Endothelial cell (in vitro differentiated cells): Measurements from ENCODE around the gene RGL1. TPM values are rescaled to one million over a fixed set of nuclear protein-coding genes. Genes with fewer than 3 reads are reported as not detected.

ENCODE experiments used
- DNase-seq: peaks from one replicate; pipeline ENCODE4 v3.0.0; 2021; ENCODE audit warnings: low spot score
- H3K27ac Mint-ChIP-seq: one replicate; pipeline ENCODE4 v1.8.0; 2021; ENCODE audit warnings: mixed read lengths, inconsistent platforms; ENCODE audit not compliant: unreplicated experiment
- H3K27me3 Mint-ChIP-seq: one replicate; pipeline ENCODE4 v1.8.0; 2021; ENCODE audit warnings: mild to moderate bottlenecking, moderate library complexity, mixed read lengths, inconsistent platforms; ENCODE audit not compliant: unreplicated experiment
- H3K36me3 Mint-ChIP-seq: one replicate; pipeline ENCODE4 v1.8.0; 2021; ENCODE audit warnings: mild to moderate bottlenecking, low read depth, mixed read lengths, inconsistent platforms; ENCODE audit not compliant: unreplicated experiment
- H3K4me1 Mint-ChIP-seq: one replicate; pipeline ENCODE4 v1.8.0; 2021; ENCODE audit warnings: mild to moderate bottlenecking, mixed read lengths, inconsistent platforms; ENCODE audit not compliant: unreplicated experiment
- H3K4me3 Mint-ChIP-seq: one replicate; pipeline ENCODE4 v1.8.0; 2021; ENCODE audit warnings: mild to moderate bottlenecking, mixed read lengths, inconsistent platforms; ENCODE audit not compliant: unreplicated experiment
- H3K9me3 Mint-ChIP-seq: one replicate; pipeline ENCODE4 v1.8.0; 2021; ENCODE audit warnings: mixed read lengths, inconsistent platforms; ENCODE audit not compliant: unreplicated experiment
- total RNA-seq: library from RNA; stranded (reverse); fragmentation: NEBNext Ultra II Directional; extraction: Animal tissue kit (Norgen Biotek cat#: 25700); gene quantifications from one replicate; pipeline ENCODE4 v1.2.1, GENCODE V29; 2021; ENCODE audit not compliant: unreplicated experiment
- TF ChIP-seq, protein P1 (sequence below): fragments of 200-600 bp; sonication (generic); IDR thresholded peaks from one replicate; pipeline ENCODE4 v1.5.0; 2021; ENCODE audit warnings: antibody characterized with exemption; ENCODE audit not compliant: unreplicated experiment

The RGL1 gene
- total RNA-seq, 1 donor from 2014 or later, result 60.7 TPM

DNA sequence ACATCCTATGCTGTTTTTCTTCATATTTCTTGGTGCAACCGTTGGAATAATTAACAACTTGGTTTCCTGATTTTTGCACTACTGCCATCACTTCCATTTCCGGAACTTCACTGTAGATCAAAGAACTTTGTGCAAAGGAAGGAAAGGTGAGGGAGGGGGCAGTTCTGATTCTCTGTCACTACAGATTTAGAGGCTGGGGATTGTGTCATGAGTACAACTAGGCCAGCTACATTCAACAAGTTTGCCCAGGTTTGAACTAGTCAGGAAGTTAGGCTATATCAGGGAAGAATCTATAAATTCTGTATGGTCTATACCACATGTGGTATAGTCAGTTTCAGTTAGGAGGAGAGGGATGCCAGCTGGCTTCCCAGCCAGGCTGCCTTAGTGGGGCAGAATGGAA lies 84.2 kb downstream of the RGL1 start:
- peaks cover 68% of the 10 kb centered on the region for H3K36me3 Mint-ChIP-seq
- TF ChIP-seq, protein P1, sequence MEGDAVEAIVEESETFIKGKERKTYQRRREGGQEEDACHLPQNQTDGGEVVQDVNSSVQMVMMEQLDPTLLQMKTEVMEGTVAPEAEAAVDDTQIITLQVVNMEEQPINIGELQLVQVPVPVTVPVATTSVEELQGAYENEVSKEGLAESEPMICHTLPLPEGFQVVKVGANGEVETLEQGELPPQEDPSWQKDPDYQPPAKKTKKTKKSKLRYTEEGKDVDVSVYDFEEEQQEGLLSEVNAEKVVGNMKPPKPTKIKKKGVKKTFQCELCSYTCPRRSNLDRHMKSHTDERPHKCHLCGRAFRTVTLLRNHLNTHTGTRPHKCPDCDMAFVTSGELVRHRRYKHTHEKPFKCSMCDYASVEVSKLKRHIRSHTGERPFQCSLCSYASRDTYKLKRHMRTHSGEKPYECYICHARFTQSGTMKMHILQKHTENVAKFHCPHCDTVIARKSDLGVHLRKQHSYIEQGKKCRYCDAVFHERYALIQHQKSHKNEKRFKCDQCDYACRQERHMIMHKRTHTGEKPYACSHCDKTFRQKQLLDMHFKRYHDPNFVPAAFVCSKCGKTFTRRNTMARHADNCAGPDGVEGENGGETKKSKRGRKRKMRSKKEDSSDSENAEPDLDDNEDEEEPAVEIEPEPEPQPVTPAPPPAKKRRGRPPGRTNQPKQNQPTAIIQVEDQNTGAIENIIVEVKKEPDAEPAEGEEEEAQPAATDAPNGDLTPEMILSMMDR, result no peak
- no peak overlapping the region for H3K27ac Mint-ChIP-seq
- peaks cover 10% of the 10 kb centered on the region for H3K4me1 Mint-ChIP-seq
- H3K4me3 Mint-ChIP-seq, result peak overlapping the region; percentile 10
- H3K27me3 Mint-ChIP-seq, result no peaks in the 10 kb centered on the region
- H3K9me3 Mint-ChIP-seq, result no peaks in the 10 kb centered on the region
- DNase-seq, result no peak

- TF ChIP-seq, protein P1, result no peak
- peaks cover 69% of the 10 kb centered on the region for H3K36me3 Mint-ChIP-seq
These were observed 86.4 kb downstream of the RGL1 start for GRCh38 chr1:183891158-183891856.

GRCh38 chr1:183892351-183892793 lies 87.5 kb downstream of the RGL1 start:
- Mint-ChIP-seq H3K27ac (no peak overlapping the region), H3K27me3 (peaks cover 1% of the 10 kb centered on the region), H3K4me3 (no peak overlapping the region), H3K36me3 (peaks cover 69% of the 10 kb centered on the region), H3K4me1 (peaks cover 24% of the 10 kb centered on the region), H3K9me3 (no peaks in the 10 kb centered on the region)
- DNase-seq, result no peak
- TF ChIP-seq, protein P1, result no peak

More at GRCh38 chr1:183891158-183891856, 86.4 kb downstream of the RGL1 start:
- no peak for DNase-seq
- peaks cover 15% of the 10 kb centered on the region for H3K4me1 Mint-ChIP-seq
- peaks cover 1% of the 10 kb centered on the region for H3K27me3 Mint-ChIP-seq
- H3K9me3 Mint-ChIP-seq, result no peaks in the 10 kb centered on the region
- H3K27ac Mint-ChIP-seq, result no peak overlapping the region
- no peak overlapping the region for H3K4me3 Mint-ChIP-seq

- Mint-ChIP-seq H3K27ac (no peak overlapping the region), H3K4me1 (peaks cover 32% of the 10 kb centered on the region), H3K27me3 (peaks cover 1% of the 10 kb centered on the region), H3K4me3 (no peak overlapping the region), H3K9me3 (no peaks in the 10 kb centered on the region), H3K36me3 (peaks cover 63% of the 10 kb centered on the region)
- DNase-seq, result no peak
- TF ChIP-seq, protein P1, result no peak
These were observed 88.8 kb downstream of the RGL1 start for GRCh38 chr1:183893561-183894289.

DNA sequence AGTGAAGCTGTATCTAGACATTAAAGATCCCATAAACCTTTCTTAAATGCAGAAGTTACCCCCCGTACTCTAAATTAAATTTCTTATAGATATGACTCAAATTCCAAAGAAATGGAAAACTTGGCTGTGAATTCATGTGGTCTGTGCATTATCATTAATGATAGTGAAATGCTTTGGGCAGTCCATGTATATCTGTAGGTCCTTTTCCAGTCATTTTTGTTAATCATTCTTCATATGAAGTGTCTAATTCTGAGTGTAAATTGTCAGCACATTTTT lies 89.3 kb downstream of the RGL1 start:
- Mint-ChIP-seq H3K4me3 (no peak overlapping the region), H3K27me3 (peaks cover 1% of the 10 kb centered on the region), H3K36me3 (peaks cover 64% of the 10 kb centered on the region), H3K9me3 (no peaks in the 10 kb centered on the region), H3K4me1 (peaks cover 31% of the 10 kb centered on the region), H3K27ac (no peak overlapping the region)
- no peak for DNase-seq
- TF ChIP-seq, protein P1, result no peak
